ENCODE data around the gene ADM2. TPM values are rescaled to one million over a fixed set of nuclear protein-coding genes. Genes with fewer than 3 reads are reported as not detected.

ADM2 gene
- total and polyA plus RNA-seq, 2 of the 13 experiments (the other 11 are each of a cell fraction or from before 2014, with no cell fraction given): 1.2 to 3.0 TPM

- TF ChIP-seq ZBTB20 (CRISPR knock-in tag; IDR thresholded peaks at IDR 0.05; ENCODE audit: borderline replicate concordance, low read depth) (no peak), FOXC1 (CRISPR knock-in tag; IDR thresholded peaks at IDR 0.05; ENCODE audit: borderline replicate concordance) (no peak), PAWR (CRISPR knock-in tag; IDR thresholded peaks at IDR 0.05; ENCODE audit: borderline replicate concordance) (no peak), ZNF547 (CRISPR knock-in tag; IDR thresholded peaks at IDR 0.05) (no peak), FOSL2 (CRISPR knock-in tag; IDR thresholded peaks at IDR 0.05) (no peak), XRCC5 (optimal IDR thresholded peaks at IDR 0.05; ENCODE audit: low read length) (no peak), ZSCAN12 (CRISPR knock-in tag; IDR thresholded peaks at IDR 0.05) (no peak), POLR2AphosphoS5 (IDR thresholded peaks at IDR 0.05; ENCODE audit: low read depth, low read length) (peak; percentile 19; the same call in 1 of the 2 replicates), MYC (CRISPR knock-in tag; IDR thresholded peaks at IDR 0.05; ENCODE audit: borderline replicate concordance) (no peak), CBX2 (IDR thresholded peaks at IDR 0.05; ENCODE audit: low read depth, low read length) (no peak), CBX2 (CRISPR knock-in tag; IDR thresholded peaks at IDR 0.05; ENCODE audit: low read depth) (no peak), RBM22 (optimal IDR thresholded peaks at IDR 0.05; ENCODE audit: low read length) (peak; percentile 96), TFE3 (CRISPR knock-in tag; IDR thresholded peaks at IDR 0.05) (no peak), POLR2A (IDR thresholded peaks at IDR 0.05; ENCODE audit: insufficient read depth in 1 of 2, low read depth in 2 of 2, low read length in 2 of 2) (peak in 1 of 2 experiments; percentile 67; a peak in 2 of 4 replicates), EP300 (IDR thresholded peaks at IDR 0.05; ENCODE audit: low read depth in 2 of 2, low read length in 2 of 2) (no peak), EP300 (CRISPR knock-in tag; IDR thresholded peaks at IDR 0.05; ENCODE audit: borderline replicate concordance) (no peak), ZNF329 (CRISPR knock-in tag; IDR thresholded peaks at IDR 0.05; ENCODE audit: low read depth) (no peak), THRA (CRISPR knock-in tag; IDR thresholded peaks at IDR 0.05; ENCODE audit: borderline replicate concordance) (no peak), ATF7 (IDR thresholded peaks at IDR 0.05) (no peak), ATF7 (CRISPR knock-in tag; IDR thresholded peaks at IDR 0.05) (no peak), FOXO1 (CRISPR knock-in tag; IDR thresholded peaks at IDR 0.05) (no peak), DR1 (CRISPR knock-in tag; IDR thresholded peaks at IDR 0.05) (no peak), CEBPZ (IDR thresholded peaks at IDR 0.05; ENCODE audit: low read length) (no peak), ZNF282 (IDR thresholded peaks at IDR 0.05; ENCODE audit: partially characterized antibody) (no peak), ZNF773 (CRISPR knock-in tag; IDR thresholded peaks at IDR 0.05; ENCODE audit: borderline replicate concordance) (no peak), ZNF124 (CRISPR knock-in tag; IDR thresholded peaks at IDR 0.05) (no peak), AGO2 (optimal IDR thresholded peaks at IDR 0.05; ENCODE audit: low read depth, low read length) (peak; percentile 98)
Observed at GRCh38 chr22:50443801-50444625, 37.3 kb upstream of the ADM2 start (continued).

Measured in HepG2 (cell line).